Erythroblast (primary cell): ENCODE measurements around the gene COPS3.

ENCODE experiments used
- GATA1 ChIP-seq: IDR thresholded peaks from 2 replicates; pipeline ENCODE4 v1.6.1; 2011; ENCODE audit warnings: low read depth, mild to moderate bottlenecking, control low read depth, low read length, moderate library complexity
- POLR2A ChIP-seq: IDR thresholded peaks from 2 replicates; pipeline ENCODE4 v1.6.1; 2011; ENCODE audit warnings: mild to moderate bottlenecking, low read length

DNA sequence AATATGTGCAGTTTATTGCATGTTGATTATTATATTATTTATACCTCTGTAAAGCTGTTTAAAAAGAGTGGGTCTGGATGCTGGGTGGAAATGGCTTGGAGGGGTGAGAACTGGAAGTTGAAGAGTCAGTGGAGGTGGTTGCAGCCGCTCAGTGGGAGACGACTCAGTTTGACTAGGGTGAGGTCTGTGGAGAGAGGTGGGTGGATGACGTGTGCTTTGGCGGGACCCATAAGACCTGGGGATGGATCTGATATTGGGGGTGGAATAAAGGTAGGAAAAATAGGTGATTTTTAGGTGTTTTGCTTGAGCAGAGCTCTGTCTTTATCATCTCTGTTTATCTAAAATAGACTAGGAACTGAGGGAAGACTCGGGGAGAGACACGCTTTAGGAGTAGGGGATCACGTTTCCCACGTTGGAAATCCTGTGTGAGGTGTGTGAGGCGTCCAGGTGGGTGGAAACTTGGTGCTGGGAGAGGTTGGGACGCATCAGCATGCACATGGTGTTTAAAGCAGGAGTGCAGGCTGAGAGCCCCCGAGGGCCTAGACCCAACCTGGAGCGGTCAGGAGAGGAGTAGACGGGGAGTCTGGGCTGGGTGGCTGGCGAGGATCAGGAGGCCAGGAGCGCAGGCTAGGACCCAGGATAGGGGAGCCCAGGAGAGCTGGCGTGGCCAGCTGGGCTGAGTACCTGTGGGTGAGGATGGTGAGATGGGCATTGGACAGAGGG, 39.3 kb upstream of the COPS3 start:
- TF ChIP-seq POLR2A, result no peak
- no peak for TF ChIP-seq GATA1
